WI38 (cell line): ENCODE data around the gene BACE2.
"Not testable (repeated sequence)": the region's sequence is repeated elsewhere in the genome, so short reads cannot be mapped to it uniquely, and the experiment has no call there.

Experiments used
- H3K4me3 ChIP-seq: 2 replicates; pipeline ENCODE4 v1.5.1; 2011; ENCODE audit warnings: low read depth, mild to moderate bottlenecking, control low read depth, low read length
- TF ChIP-seq, protein P1 (sequence below): IDR thresholded peaks from 2 replicates; pipeline ENCODE4 v1.5.1; 2012; ENCODE audit warnings: low read depth, mild to moderate bottlenecking, control low read depth, low read length

The BACE2 gene

DNA sequence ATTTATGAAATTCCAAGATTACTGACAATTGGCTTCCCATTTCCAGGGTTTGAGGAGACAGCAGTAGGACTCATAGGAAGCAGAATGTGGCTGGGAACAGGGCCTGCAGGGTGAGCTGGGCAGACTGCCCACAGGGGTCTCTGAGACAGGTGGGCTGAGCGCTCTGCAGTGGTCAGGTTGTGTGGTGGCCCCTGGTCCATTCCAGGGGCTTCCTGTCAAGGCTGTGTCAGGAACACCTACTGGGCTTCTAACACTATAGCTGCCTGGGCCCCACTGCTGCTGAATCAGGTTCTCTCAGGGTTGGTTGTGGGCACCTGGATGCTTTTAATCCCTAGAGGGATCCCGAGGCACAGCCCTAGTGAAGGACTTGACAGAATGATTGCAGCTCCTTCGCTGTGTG, 72.1 kb downstream of the BACE2 start:
- H3K4me3 ChIP-seq = no peak overlapping the region
- TF ChIP-seq, protein P1, sequence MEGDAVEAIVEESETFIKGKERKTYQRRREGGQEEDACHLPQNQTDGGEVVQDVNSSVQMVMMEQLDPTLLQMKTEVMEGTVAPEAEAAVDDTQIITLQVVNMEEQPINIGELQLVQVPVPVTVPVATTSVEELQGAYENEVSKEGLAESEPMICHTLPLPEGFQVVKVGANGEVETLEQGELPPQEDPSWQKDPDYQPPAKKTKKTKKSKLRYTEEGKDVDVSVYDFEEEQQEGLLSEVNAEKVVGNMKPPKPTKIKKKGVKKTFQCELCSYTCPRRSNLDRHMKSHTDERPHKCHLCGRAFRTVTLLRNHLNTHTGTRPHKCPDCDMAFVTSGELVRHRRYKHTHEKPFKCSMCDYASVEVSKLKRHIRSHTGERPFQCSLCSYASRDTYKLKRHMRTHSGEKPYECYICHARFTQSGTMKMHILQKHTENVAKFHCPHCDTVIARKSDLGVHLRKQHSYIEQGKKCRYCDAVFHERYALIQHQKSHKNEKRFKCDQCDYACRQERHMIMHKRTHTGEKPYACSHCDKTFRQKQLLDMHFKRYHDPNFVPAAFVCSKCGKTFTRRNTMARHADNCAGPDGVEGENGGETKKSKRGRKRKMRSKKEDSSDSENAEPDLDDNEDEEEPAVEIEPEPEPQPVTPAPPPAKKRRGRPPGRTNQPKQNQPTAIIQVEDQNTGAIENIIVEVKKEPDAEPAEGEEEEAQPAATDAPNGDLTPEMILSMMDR = no peak

DNA sequence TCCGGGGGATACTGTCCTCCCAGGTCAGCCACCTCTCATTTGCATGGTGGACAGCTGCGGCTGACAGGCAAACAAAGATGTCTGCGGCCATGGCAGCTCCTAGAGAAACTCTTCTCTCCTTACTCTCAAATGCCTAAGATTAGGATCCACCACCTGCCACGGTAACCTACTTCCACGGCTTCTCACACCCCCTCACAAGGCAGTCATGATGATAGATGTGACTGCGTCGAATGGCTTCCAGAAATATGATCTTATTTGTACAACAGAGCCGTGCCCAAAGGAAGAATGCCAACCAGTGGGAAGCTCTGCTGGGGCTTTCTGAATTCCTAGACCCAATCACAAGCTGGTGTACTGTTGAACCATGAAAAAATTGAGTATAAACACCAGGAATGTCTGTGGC, 73.4 kb downstream of the BACE2 start:
- TF ChIP-seq, protein P1 = no peak
- no peak overlapping the region for H3K4me3 ChIP-seq

DNA sequence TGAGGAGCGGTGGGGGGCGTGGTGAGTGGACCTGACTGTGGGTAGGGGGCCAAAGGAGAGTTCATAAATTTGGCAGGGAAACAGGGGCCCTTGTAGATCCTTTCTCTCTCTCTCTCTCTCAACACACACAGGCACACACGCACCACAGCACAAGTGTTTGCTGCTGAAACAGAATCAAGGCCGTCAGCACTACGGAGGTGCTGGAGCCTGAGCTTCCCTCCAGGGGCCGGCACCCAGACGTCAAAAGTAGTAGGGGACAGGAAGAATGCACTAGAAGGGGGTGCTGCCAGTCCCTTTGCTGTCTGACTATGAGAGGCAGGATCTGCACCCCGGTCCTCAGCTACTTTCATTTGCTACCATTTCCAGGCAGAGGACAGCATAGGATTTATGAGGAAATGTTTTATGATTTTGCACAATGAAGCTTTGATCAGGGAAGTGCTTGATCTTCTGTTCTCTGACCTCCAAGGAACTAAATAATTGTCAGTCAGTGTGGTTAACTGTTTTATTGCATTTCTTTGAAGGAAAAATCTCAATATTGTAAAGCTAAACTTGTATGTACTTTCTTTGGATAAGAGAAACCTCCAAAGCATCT, 74.4 kb downstream of the BACE2 start:
- TF ChIP-seq, protein P1 = no peak
- H3K4me3 ChIP-seq = no peak overlapping the region

GRCh38 chr21:41243107-41243506, 75.1 kb downstream of the BACE2 start:
- TF ChIP-seq, protein P1 = no peak
- H3K4me3 ChIP-seq = no peak overlapping the region

- H3K4me3 ChIP-seq = not testable (repeated sequence)
Observed at GRCh38 chr21:41244266-41244880, 76.4 kb downstream of the BACE2 start.

DNA sequence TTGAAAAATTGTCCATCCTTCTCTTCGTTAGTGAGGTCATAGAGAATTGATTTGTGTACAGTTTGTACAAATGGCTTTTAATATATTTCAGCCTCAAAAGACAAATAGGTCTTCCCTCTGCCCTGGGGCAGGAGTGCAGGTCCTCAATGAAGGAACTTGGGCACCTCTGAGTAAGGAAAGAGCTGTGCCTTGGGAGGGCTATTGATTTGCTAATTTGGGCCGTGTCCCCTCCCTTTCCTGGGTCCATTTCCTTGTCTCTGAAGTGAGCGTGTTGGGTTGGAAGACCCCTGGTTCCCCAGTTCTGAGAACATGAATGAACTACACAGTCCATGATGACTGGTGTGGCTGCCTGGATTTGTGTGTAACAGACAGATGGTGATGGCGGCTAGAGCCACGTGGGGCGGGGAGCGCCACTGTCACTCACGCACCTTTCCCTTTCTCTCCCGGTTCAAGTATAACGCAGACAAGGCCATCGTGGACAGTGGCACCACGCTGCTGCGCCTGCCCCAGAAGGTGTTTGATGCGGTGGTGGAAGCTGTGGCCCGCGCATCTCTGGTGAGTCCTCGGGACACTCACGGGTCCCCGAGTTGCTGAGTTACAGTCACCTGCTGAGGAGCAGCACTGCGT, 77.7 kb downstream of the BACE2 start:
- no peak overlapping the region for H3K4me3 ChIP-seq
- TF ChIP-seq, protein P1 = no peak

- H3K4me3 ChIP-seq = no peak overlapping the region
- TF ChIP-seq, protein P1 = no peak
Observed at GRCh38 chr21:41246808-41247207, 78.8 kb downstream of the BACE2 start.
